RWPE2 (cell line): ENCODE measurements around the gene ASB7.

Experiments
- ATAC-seq: fragments of 200-7000 bp; cut with Tn5 transposase; 3 replicates; pipeline ENCODE4 v1.9.1; 2021; ENCODE audit warnings: low read depth
- DNase-seq: peaks from one replicate; pipeline ENCODE4 v3.0.0-alpha.2; 2020; ENCODE audit warnings: low spot score
- H3K27ac ChIP-seq: fragments of 450-650 bp; 2 replicates; pipeline ENCODE4 v1.5.1; 2017; ENCODE audit warnings: mild to moderate bottlenecking; ENCODE audit not compliant: poor library complexity, severe bottlenecking
- H3K27me3 ChIP-seq: fragments of 250-450 bp; sonication (Bioruptor Pico); 2 replicates; pipeline ENCODE4 v1.5.1; 2021; ENCODE audit warnings: mild to moderate bottlenecking, moderate library complexity; ENCODE audit not compliant: insufficient read depth, poor library complexity, severe bottlenecking
- H3K36me3 ChIP-seq: fragments of 250-450 bp; sonication (Bioruptor Pico); 2 replicates; pipeline ENCODE4 v1.5.1; 2020; ENCODE audit warnings: low read depth, mild to moderate bottlenecking, moderate library complexity
- H3K4me1 ChIP-seq: fragments of 250-450 bp; sonication (Bioruptor Pico); 2 replicates; pipeline ENCODE4 v1.5.1; 2021; ENCODE audit warnings: mild to moderate bottlenecking, moderate library complexity; ENCODE audit not compliant: insufficient read depth, poor library complexity, severe bottlenecking
- H3K4me3 ChIP-seq: fragments of 250-450 bp; sonication (Bioruptor Pico); 2 replicates; pipeline ENCODE4 v1.5.1; 2021; ENCODE audit warnings: mild to moderate bottlenecking, moderate library complexity; ENCODE audit not compliant: severe bottlenecking
- H3K9me3 ChIP-seq: fragments of 250-450 bp; sonication (Bioruptor Pico); 2 replicates; pipeline ENCODE4 v1.5.1; 2021; ENCODE audit warnings: mild to moderate bottlenecking, moderate library complexity; ENCODE audit not compliant: severe bottlenecking
- CTCF ChIP-seq: fragments of 450-650 bp; IDR thresholded peaks from one replicate; pipeline ENCODE4 v1.5.1; 2017; ENCODE audit warnings: mild to moderate bottlenecking, moderate library complexity; ENCODE audit not compliant: poor library complexity, severe bottlenecking

Gene ASB7

GRCh38 chr15:100601617-100602063, 749 bp upstream of the ASB7 start:
- Histone ChIP-seq H3K4me1 (peaks cover 16% of the 10 kb centered on the region), H3K27me3 (no peaks in the 10 kb centered on the region), H3K9me3 (no peaks in the 10 kb centered on the region), H3K36me3 (peaks cover 30% of the 10 kb centered on the region), H3K4me3 (peak overlapping the region; percentile 80), H3K27ac (peak overlapping the region; percentile 28)
- peak; percentile 13 for ATAC-seq
- no peak for TF ChIP-seq CTCF
- no peak for DNase-seq

DNA sequence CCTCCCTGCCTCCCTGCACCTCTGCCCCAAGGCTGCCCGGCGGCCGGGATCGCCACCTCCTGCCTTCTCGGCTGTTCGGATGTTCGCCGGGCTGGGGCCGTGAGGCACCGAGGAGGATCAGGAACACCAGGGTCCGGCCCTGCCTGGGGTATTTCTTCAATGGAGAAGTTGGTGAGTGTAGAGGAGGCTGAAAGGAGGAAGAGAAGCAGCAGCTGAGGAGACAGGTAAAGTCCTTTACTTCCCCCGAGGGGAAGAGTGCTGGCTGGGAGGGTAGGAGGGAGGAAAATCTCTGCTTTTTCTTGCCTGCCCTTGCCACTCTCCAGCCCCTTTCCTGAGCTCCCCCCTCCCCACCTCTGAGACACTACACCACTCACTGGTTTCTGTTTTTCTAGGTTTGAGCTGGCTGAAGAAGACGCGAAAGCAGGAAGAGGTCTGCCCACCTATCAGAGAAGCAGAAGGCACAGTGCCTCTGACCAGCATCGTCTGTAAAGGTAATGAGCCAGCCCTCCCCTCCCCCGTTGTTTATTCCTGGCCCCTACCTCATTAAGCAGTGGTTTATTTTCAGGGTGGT, 519 bp downstream of the ASB7 start:
- ATAC-seq (peak; percentile 15), DNase-seq (peak; percentile 83)
- peak overlapping the region; percentile 80 for H3K4me3 ChIP-seq
- H3K36me3 ChIP-seq = peaks cover 39% of the 10 kb centered on the region
- no peaks in the 10 kb centered on the region for H3K27me3 ChIP-seq
- TF ChIP-seq CTCF = no peak
- H3K4me1 ChIP-seq = peaks cover 8% of the 10 kb centered on the region
- H3K9me3 ChIP-seq = no peaks in the 10 kb centered on the region
- H3K27ac ChIP-seq = peak overlapping the region; percentile 48

DNA sequence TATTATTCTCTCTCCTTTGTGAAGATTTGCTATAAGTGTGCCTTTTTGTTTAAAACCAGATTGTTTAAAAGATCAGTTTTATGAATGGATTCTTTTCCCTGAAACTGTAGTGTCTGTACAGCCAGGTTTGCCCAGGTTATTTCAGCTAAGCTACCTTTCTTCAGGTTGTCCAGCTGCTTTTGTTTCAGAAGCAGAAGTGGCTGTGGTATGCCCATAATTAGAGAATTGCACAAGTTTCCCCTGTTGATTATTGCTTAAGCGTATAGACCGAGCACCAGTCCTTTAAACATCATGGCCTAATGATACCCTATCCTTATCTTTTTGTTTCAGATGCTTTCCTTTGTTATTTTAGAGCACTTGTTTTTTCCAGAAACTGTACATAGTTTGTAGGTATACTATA, 10.2 kb downstream of the ASB7 start:
- no peak for TF ChIP-seq CTCF
- H3K27ac ChIP-seq = no peak overlapping the region
- no peak for ATAC-seq
- no peaks in the 10 kb centered on the region for H3K4me1 ChIP-seq
- no peaks in the 10 kb centered on the region for H3K9me3 ChIP-seq
- no peak for DNase-seq
- peaks cover 80% of the 10 kb centered on the region for H3K36me3 ChIP-seq
- no peaks in the 10 kb centered on the region for H3K27me3 ChIP-seq
- H3K4me3 ChIP-seq = no peak overlapping the region

GRCh38 chr15:100613208-100613607, 10.8 kb downstream of the ASB7 start:
- no peak for DNase-seq
- Histone ChIP-seq H3K27ac (no peak overlapping the region), H3K9me3 (no peaks in the 10 kb centered on the region), H3K27me3 (no peaks in the 10 kb centered on the region), H3K4me1 (no peaks in the 10 kb centered on the region), H3K36me3 (peaks cover 76% of the 10 kb centered on the region), H3K4me3 (no peak overlapping the region)
- no peak for TF ChIP-seq CTCF
- ATAC-seq = no peak

DNA sequence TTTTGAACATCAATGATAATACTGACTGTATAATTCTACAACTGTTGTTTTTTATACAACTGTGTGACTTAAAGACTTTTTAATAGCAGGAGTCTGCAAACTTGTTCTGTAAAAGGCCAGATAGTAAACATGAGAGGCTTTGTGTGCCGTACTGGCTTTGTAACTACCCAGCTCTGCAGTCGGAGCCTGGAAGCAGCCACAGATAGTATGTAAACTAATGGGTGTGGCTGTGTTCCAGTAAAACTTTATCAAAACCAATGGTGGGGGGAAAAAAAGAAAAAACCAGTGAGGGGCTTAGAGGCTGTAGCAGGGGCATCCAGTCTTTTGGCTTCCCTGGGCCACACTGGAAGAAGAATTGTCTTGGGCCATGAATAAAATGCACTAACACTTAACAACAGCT, 11.9 kb downstream of the ASB7 start:
- TF ChIP-seq CTCF = no peak
- DNase-seq (no peak), ATAC-seq (no peak)
- Histone ChIP-seq H3K9me3 (no peaks in the 10 kb centered on the region), H3K4me3 (no peak overlapping the region), H3K27me3 (no peaks in the 10 kb centered on the region), H3K4me1 (no peaks in the 10 kb centered on the region), H3K27ac (no peak overlapping the region), H3K36me3 (peaks cover 66% of the 10 kb centered on the region)
